Neural cell (in vitro differentiated cells): ENCODE results near the gene MT1M. TPM values are rescaled to one million over a fixed set of nuclear protein-coding genes. Genes with fewer than 3 reads are reported as not detected.

Source experiments
- H2AFZ ChIP-seq: fragments of 200-600, 300-800 bp; sonication (generic), shearing (Covaris generic); 2 replicates; pipeline ENCODE4 v1.6.0; 2014; ENCODE audit warnings: low read depth, mild to moderate bottlenecking, antibody characterized with exemption, low read length, moderate library complexity
- H3F3A ChIP-seq: fragments of 200-600 bp; shearing (Covaris generic); 2 replicates; pipeline ENCODE4 v1.6.1; 2016; ENCODE audit warnings: mild to moderate bottlenecking, moderate library complexity, mixed read lengths, antibody characterized with exemption, low read length; ENCODE audit not compliant: insufficient read depth, poor library complexity, severe bottlenecking
- H3K27ac ChIP-seq: fragments of 200-600, 300-800 bp; sonication (generic), shearing (Covaris generic); 2 replicates; pipeline ENCODE4 v1.5.1; 2014; ENCODE audit warnings: mild to moderate bottlenecking, low read length, moderate library complexity
- H3K27me3 ChIP-seq: fragments of 300-800, 200-600 bp; sonication (generic), shearing (Covaris generic); 2 replicates; pipeline ENCODE4 v1.6.0; 2014; ENCODE audit warnings: mild to moderate bottlenecking, low read depth, low read length, moderate library complexity; ENCODE audit not compliant: insufficient read depth
- H3K36me3 ChIP-seq: fragments of 300-800, 200-600 bp; sonication (generic), shearing (Covaris generic); 2 replicates; pipeline ENCODE4 v1.5.1; 2014; ENCODE audit warnings: mild to moderate bottlenecking, antibody characterized with exemption, low read length, moderate library complexity; ENCODE audit not compliant: insufficient read depth
- H3K4me2 ChIP-seq: fragments of 300-800, 200-600 bp; sonication (generic), shearing (Covaris generic); 2 replicates; pipeline ENCODE4 v1.6.0; 2014; ENCODE audit warnings: mild to moderate bottlenecking, low read length
- H3K4me3 ChIP-seq: fragments of 300-800, 200-600 bp; sonication (generic), shearing (Covaris generic); 2 replicates; pipeline ENCODE4 v1.5.1; 2014; ENCODE audit warnings: mild to moderate bottlenecking, low read length, moderate library complexity
- H3K79me2 ChIP-seq: fragments of 200-600 bp; shearing (Covaris generic); replicated peaks from 2 replicates; pipeline ENCODE4 v1.6.0; 2014; ENCODE audit warnings: mild to moderate bottlenecking, low read length, moderate library complexity; ENCODE audit not compliant: insufficient read depth
- H3K9ac ChIP-seq: fragments of 300-800, 200-600 bp; sonication (generic), shearing (Covaris generic); 2 replicates; pipeline ENCODE4 v1.6.1; 2016; ENCODE audit warnings: mild to moderate bottlenecking, low read length, mixed read lengths
- H3K9me2 ChIP-seq: fragments of 200-600 bp; shearing (Covaris generic); 2 replicates; pipeline ENCODE4 v1.6.1; 2016; ENCODE audit warnings: mild to moderate bottlenecking, low read length, mixed read lengths; ENCODE audit not compliant: insufficient read depth
- H3K9me3 ChIP-seq: fragments of 200-600, 300-800 bp; sonication (generic), shearing (Covaris generic); 2 replicates; pipeline ENCODE4 v1.6.1; 2016; ENCODE audit warnings: mild to moderate bottlenecking, mixed run types, low read length, moderate library complexity, mixed read lengths
- H4K20me1 ChIP-seq: fragments of 200-600 bp; shearing (Covaris generic); 2 replicates; pipeline ENCODE4 v1.6.1; 2016; ENCODE audit warnings: mild to moderate bottlenecking, mixed run types; ENCODE audit not compliant: insufficient read depth
- EP300 ChIP-seq: fragments of 450-650 bp; conservative IDR thresholded peaks from 2 replicates; pipeline ENCODE4 v1.6.1; 2014; ENCODE audit warnings: antibody characterized with exemption, mild to moderate bottlenecking, moderate library complexity; ENCODE audit not compliant: poor library complexity, severe bottlenecking
- EZH2 ChIP-seq: fragments of 200-600, 300-800 bp; shearing (Covaris generic), sonication (generic); IDR thresholded peaks from 2 replicates; pipeline ENCODE4 v1.6.1; 2014; ENCODE audit warnings: antibody characterized with exemption, low read length, borderline replicate concordance, mild to moderate bottlenecking; ENCODE audit not compliant: insufficient read depth, poor library complexity, severe bottlenecking
- MXI1 ChIP-seq: fragments of 450-650 bp; conservative IDR thresholded peaks from 2 replicates; pipeline ENCODE4 v1.6.1; 2014; ENCODE audit warnings: antibody characterized with exemption, mild to moderate bottlenecking; ENCODE audit not compliant: poor library complexity, severe bottlenecking
- POLR2AphosphoS5 ChIP-seq: IDR thresholded peaks from 2 replicates; pipeline ENCODE4 v1.6.1; 2012
- RAD21 ChIP-seq: fragments of 450-650 bp; conservative IDR thresholded peaks from 2 replicates; pipeline ENCODE4 v1.6.1; 2014; ENCODE audit warnings: antibody characterized with exemption, mild to moderate bottlenecking, moderate library complexity
- SMC3 ChIP-seq: fragments of 450-650 bp; conservative IDR thresholded peaks from 2 replicates; pipeline ENCODE4 v1.6.1; 2014; ENCODE audit warnings: antibody characterized with exemption, mild to moderate bottlenecking, moderate library complexity; ENCODE audit not compliant: poor library complexity
- TAF1 ChIP-seq: IDR thresholded peaks from 2 replicates; pipeline ENCODE4 v1.6.1; 2012; ENCODE audit warnings: low read depth
- polyA plus RNA-seq: library from polyadenylated mRNA; depleted of rRNA; stranded (reverse); fragments of >200 nt; gene quantifications from 2 replicates; pipeline ENCODE4 v1.2.3, GENCODE V29; 2014
- TF ChIP-seq, protein P1 (sequence below): fragments of 450-650 bp; IDR thresholded peaks from 2 replicates; pipeline ENCODE4 v1.5.1; 2014; ENCODE audit warnings: antibody characterized with exemption, mild to moderate bottlenecking, moderate library complexity; ENCODE audit not compliant: poor library complexity, severe bottlenecking
- TF ChIP-seq, protein P2 (sequence below): IDR thresholded peaks from 2 replicates; pipeline ENCODE4 v1.6.1; 2012; ENCODE audit warnings: borderline replicate concordance

MT1M gene
- polyA plus RNA-seq, 1 donor from 2014 or later = not detected

DNA sequence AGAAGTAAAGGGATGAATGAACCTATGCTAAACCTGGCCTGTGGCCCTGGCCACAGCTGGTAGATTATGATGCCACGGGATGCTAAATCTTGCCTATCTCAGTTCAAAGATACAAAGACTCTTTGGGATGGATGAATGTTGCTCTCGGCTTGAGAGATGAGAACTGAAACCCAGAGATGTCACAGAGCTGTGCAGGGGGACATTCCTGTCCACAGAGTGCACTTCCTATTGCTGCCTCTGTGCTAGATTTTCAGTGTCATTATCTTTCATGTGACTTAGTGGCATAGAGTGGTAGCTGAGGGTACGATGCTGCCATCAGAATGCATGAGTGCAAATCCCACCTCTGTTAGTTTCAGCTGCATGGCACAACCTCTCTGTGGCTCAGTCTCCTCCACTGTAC is 2.3 kb upstream of the MT1M start:
- Histone ChIP-seq H3K27ac (no peak overlapping the region), H3K27me3 (peaks cover 96% of the 10 kb centered on the region)

DNA sequence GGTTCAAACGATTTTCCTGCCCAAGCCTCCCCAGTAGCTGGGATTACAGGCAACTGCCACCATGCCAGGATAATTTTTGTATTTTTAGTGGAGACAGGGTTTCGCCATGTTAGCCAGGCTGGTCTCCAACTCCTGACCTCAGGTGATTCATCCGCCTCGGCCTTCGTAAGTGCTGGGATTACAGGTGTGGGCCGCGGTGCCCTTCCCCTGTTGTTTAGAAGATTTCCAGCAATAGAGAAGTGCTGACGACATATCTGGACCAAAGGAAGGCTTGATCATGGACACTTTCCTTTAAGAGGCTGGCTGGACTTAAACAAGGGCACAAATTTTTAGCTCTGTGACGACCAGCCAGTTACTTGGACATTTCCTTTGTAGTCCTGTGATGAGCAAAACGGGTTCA is 1.3 kb upstream of the MT1M start:
- Histone ChIP-seq H3K27me3 (peaks cover 96% of the 10 kb centered on the region), H3K9ac (no peak overlapping the region), H3K79me2 (no peaks in the 10 kb centered on the region), H3K9me2 (no peaks in the 10 kb centered on the region), H3F3A (no peaks in the 10 kb centered on the region), H2AFZ (no peak overlapping the region), H3K36me3 (no peaks in the 10 kb centered on the region), H3K4me3 (no peak overlapping the region), H3K27ac (no peak overlapping the region), H3K4me2 (no peak overlapping the region), H3K9me3 (no peaks in the 10 kb centered on the region), H4K20me1 (no peaks in the 10 kb centered on the region)
- TF ChIP-seq TAF1 = no peak

More for the DNA sequence above, 2.3 kb upstream of the MT1M start:
- Histone ChIP-seq H2AFZ (no peak overlapping the region), H3K9ac (no peak overlapping the region), H4K20me1 (no peaks in the 10 kb centered on the region), H3K9me2 (no peaks in the 10 kb centered on the region), H3K79me2 (no peaks in the 10 kb centered on the region), H3K36me3 (no peaks in the 10 kb centered on the region), H3K4me3 (no peak overlapping the region), H3F3A (no peaks in the 10 kb centered on the region), H3K4me2 (no peak overlapping the region), H3K9me3 (no peaks in the 10 kb centered on the region)
- TF ChIP-seq, protein P1, sequence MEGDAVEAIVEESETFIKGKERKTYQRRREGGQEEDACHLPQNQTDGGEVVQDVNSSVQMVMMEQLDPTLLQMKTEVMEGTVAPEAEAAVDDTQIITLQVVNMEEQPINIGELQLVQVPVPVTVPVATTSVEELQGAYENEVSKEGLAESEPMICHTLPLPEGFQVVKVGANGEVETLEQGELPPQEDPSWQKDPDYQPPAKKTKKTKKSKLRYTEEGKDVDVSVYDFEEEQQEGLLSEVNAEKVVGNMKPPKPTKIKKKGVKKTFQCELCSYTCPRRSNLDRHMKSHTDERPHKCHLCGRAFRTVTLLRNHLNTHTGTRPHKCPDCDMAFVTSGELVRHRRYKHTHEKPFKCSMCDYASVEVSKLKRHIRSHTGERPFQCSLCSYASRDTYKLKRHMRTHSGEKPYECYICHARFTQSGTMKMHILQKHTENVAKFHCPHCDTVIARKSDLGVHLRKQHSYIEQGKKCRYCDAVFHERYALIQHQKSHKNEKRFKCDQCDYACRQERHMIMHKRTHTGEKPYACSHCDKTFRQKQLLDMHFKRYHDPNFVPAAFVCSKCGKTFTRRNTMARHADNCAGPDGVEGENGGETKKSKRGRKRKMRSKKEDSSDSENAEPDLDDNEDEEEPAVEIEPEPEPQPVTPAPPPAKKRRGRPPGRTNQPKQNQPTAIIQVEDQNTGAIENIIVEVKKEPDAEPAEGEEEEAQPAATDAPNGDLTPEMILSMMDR = no peak
- TF ChIP-seq MXI1 (no peak), RAD21 (no peak), EZH2 (no peak), EP300 (no peak), POLR2AphosphoS5 (no peak), SMC3 (no peak), TAF1 (no peak)
- TF ChIP-seq, protein P2, sequence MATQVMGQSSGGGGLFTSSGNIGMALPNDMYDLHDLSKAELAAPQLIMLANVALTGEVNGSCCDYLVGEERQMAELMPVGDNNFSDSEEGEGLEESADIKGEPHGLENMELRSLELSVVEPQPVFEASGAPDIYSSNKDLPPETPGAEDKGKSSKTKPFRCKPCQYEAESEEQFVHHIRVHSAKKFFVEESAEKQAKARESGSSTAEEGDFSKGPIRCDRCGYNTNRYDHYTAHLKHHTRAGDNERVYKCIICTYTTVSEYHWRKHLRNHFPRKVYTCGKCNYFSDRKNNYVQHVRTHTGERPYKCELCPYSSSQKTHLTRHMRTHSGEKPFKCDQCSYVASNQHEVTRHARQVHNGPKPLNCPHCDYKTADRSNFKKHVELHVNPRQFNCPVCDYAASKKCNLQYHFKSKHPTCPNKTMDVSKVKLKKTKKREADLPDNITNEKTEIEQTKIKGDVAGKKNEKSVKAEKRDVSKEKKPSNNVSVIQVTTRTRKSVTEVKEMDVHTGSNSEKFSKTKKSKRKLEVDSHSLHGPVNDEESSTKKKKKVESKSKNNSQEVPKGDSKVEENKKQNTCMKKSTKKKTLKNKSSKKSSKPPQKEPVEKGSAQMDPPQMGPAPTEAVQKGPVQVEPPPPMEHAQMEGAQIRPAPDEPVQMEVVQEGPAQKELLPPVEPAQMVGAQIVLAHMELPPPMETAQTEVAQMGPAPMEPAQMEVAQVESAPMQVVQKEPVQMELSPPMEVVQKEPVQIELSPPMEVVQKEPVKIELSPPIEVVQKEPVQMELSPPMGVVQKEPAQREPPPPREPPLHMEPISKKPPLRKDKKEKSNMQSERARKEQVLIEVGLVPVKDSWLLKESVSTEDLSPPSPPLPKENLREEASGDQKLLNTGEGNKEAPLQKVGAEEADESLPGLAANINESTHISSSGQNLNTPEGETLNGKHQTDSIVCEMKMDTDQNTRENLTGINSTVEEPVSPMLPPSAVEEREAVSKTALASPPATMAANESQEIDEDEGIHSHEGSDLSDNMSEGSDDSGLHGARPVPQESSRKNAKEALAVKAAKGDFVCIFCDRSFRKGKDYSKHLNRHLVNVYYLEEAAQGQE = no peak

DNA sequence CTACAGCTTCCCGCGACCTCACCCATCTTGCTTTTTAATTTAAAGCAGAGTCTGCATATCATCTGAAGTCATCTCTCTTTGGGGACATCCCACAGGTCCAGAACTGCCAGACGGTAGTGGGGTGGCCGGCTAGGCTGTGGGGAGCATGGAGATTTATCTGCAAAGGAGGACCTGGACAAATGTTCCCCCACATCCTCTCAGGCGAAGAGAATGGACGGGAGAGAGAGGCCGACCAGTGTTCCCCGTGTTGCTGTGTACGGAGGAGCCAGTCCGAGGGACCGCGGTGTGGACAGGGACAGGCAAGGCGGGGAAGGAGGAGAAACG is 665 bp upstream of the MT1M start:
- no peaks in the 10 kb centered on the region for H3K36me3 ChIP-seq
- H3K27me3 ChIP-seq = peaks cover 96% of the 10 kb centered on the region
- no peak overlapping the region for H3K4me2 ChIP-seq
- no peaks in the 10 kb centered on the region for H3K9me3 ChIP-seq
- no peaks in the 10 kb centered on the region for H3K79me2 ChIP-seq
- H2AFZ ChIP-seq = no peak overlapping the region
- no peaks in the 10 kb centered on the region for H3F3A ChIP-seq
- no peaks in the 10 kb centered on the region for H4K20me1 ChIP-seq
- no peak overlapping the region for H3K27ac ChIP-seq
- H3K4me3 ChIP-seq = peak overlapping the region; percentile 59
- no peak overlapping the region for H3K9ac ChIP-seq
- H3K9me2 ChIP-seq = no peaks in the 10 kb centered on the region
- TF ChIP-seq EZH2 (no peak), SMC3 (no peak), POLR2AphosphoS5 (no peak), TAF1 (no peak), EP300 (no peak), MXI1 (no peak), RAD21 (no peak)
- TF ChIP-seq, protein P2 = no peak
- TF ChIP-seq, protein P1 = no peak
